Measurements from ENCODE around the gene AURKAIP1.

The AURKAIP1 gene

DNA sequence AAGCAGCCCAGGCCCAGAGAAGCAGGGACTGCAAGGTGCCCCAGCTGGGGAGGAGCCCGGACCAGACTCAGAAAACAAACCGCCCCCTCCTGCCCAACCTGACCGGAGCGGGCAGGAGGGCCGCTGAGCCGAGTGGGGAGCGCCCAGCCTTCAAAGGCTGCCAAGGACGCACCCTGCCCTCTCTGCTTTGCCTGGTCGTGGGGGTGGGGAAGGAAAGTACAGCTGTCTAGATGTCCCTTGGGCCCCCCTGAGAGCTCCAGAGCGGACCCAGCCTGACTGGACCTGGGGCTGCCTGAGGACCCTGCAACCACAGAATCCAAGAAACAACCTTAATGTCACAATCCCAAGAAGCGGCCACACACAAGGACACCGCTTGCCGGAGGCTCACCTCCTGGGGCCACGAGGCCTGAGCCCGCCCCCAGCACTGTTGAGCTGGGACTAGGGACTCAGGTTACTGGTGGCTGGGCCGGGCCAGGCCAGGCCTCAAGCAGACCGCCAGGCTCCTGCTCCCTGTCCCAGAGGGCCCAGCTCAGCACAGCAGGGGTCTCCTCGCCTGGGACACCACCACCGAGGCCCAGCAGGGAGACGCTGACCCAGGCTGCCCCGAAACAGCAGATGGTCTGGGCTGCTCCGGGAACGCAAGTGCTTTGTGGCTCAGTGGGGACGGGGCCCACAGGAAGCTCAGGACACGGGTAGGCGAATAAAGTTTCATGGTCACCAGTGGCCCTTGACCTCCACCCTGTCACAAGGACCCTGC is 27.2 kb downstream of the AURKAIP1 start:
- peak overlapping the region; percentile 61 for H3K9ac ChIP-seq (ENCODE audit: low read depth, low read length)
- no peaks in the 10 kb centered on the region for H3K36me3 ChIP-seq (ENCODE audit: insufficient read depth, low read depth, low read length)
- peak overlapping the region; percentile 69 for H3K4me3 ChIP-seq (ENCODE audit: low read length)
- no peaks in the 10 kb centered on the region for H3K9me3 ChIP-seq (ENCODE audit: insufficient read depth, low read depth, low read length)
- H3K4me1 ChIP-seq (ENCODE audit: insufficient read depth, low read length): no peaks in the 10 kb centered on the region; the same call in 1 of the 2 replicates
- H3K27ac ChIP-seq (ENCODE audit: low read length): no peak overlapping the region
- H3K27me3 ChIP-seq (ENCODE audit: insufficient read depth, low read length): 0 out of 2 replicates have a peak, but pooled peaks cover under 1% of the 10 kb centered on the region

- no peak overlapping the region for H3K9ac ChIP-seq (ENCODE audit: low read depth, low read length)
- H3K27ac ChIP-seq (ENCODE audit: low read length): no peak overlapping the region
- peak overlapping the region; percentile 69; the same call in 1 of the 2 replicates for H3K4me3 ChIP-seq (ENCODE audit: low read length)
Measured at GRCh38 chr1:1347026-1347595, 27.9 kb downstream of the AURKAIP1 start.

GRCh38 chr1:1346501-1346890 is 28.5 kb downstream of the AURKAIP1 start:
- no peak overlapping the region for H3K9ac ChIP-seq (ENCODE audit: low read depth, low read length)
- no peak overlapping the region for H3K27ac ChIP-seq (ENCODE audit: low read length)
- H3K27me3 ChIP-seq (ENCODE audit: insufficient read depth, low read length): no peaks in the 10 kb centered on the region
- no peak overlapping the region for H3K4me3 ChIP-seq (ENCODE audit: low read length)
- H3K9me3 ChIP-seq (ENCODE audit: insufficient read depth, low read depth, low read length): no peaks in the 10 kb centered on the region
- peaks cover under 1% of the 10 kb centered on the region; the same call in 1 of the 2 replicates for H3K36me3 ChIP-seq (ENCODE audit: insufficient read depth, low read depth, low read length)
- no peaks in the 10 kb centered on the region; the same call in 1 of the 2 replicates for H3K4me1 ChIP-seq (ENCODE audit: insufficient read depth, low read length)

More at GRCh38 chr1:1347026-1347595, 27.9 kb downstream of the AURKAIP1 start:
- no peaks in the 10 kb centered on the region for H3K36me3 ChIP-seq (ENCODE audit: insufficient read depth, low read depth, low read length)
- H3K4me1 ChIP-seq (ENCODE audit: insufficient read depth, low read length): no peaks in the 10 kb centered on the region; the same call in 1 of the 2 replicates
- H3K9me3 ChIP-seq (ENCODE audit: insufficient read depth, low read depth, low read length): no peaks in the 10 kb centered on the region
- no peaks in the 10 kb centered on the region for H3K27me3 ChIP-seq (ENCODE audit: insufficient read depth, low read length)

DNA sequence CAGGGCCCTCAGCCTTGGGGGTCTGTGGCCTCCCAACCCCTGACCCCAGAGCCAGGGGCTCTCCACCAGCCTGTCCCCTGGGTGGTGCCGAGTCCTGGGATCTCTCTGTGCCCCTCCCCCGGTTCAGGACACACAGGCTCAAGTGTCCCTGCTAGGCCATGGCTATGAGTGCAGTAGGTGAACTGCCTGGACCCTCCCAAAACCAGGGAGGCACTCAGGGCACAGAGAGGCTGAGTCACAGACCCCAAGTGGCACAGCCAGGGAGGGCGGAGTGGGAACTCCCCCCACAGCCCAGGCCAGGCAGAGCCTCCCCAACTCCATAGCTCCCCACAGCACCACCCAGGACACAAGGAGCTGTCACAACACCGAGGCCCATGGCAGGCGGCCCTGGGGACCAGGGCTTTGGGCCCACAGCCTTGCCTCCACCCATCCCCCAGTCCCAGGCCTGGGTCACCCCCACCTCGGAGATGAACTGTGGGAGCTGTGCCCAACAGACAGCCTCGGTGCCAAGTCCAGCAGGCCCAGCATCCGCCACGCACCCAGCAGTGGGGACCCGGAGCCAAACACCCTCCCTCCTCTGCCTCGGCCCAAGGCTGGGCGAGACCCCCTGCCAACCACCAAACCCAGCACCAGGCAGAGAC is 29.0 kb downstream of the AURKAIP1 start:
- Histone ChIP-seq H3K4me1 (ENCODE audit: insufficient read depth, low read length) (no peaks in the 10 kb centered on the region; the same call in 1 of the 2 replicates), H3K9ac (ENCODE audit: low read depth, low read length) (no peak overlapping the region), H3K27me3 (ENCODE audit: insufficient read depth, low read length) (no peaks in the 10 kb centered on the region), H3K4me3 (ENCODE audit: low read length) (no peak overlapping the region), H3K9me3 (ENCODE audit: insufficient read depth, low read depth, low read length) (no peaks in the 10 kb centered on the region), H3K36me3 (ENCODE audit: insufficient read depth, low read depth, low read length) (peaks cover 5% of the 10 kb centered on the region), H3K27ac (ENCODE audit: low read length) (no peak overlapping the region)

GRCh38 chr1:1345384-1345783 is 29.6 kb downstream of the AURKAIP1 start:
- H3K36me3 ChIP-seq (ENCODE audit: insufficient read depth, low read depth, low read length): peaks cover 11% of the 10 kb centered on the region
- no peak overlapping the region for H3K4me3 ChIP-seq (ENCODE audit: low read length)
- no peak overlapping the region for H3K9ac ChIP-seq (ENCODE audit: low read depth, low read length)
- no peaks in the 10 kb centered on the region for H3K27me3 ChIP-seq (ENCODE audit: insufficient read depth, low read length)
- no peak overlapping the region for H3K27ac ChIP-seq (ENCODE audit: low read length)
- H3K4me1 ChIP-seq (ENCODE audit: insufficient read depth, low read length): no peaks in the 10 kb centered on the region; the same call in 1 of the 2 replicates
- no peaks in the 10 kb centered on the region for H3K9me3 ChIP-seq (ENCODE audit: insufficient read depth, low read depth, low read length)

GRCh38 chr1:1344655-1345361 is 30.2 kb downstream of the AURKAIP1 start:
- Histone ChIP-seq H3K27me3 (ENCODE audit: insufficient read depth, low read length) (no peaks in the 10 kb centered on the region), H3K4me3 (ENCODE audit: low read length) (no peak overlapping the region), H3K36me3 (ENCODE audit: insufficient read depth, low read depth, low read length) (peaks cover 14% of the 10 kb centered on the region), H3K27ac (ENCODE audit: low read length) (no peak overlapping the region), H3K9ac (ENCODE audit: low read depth, low read length) (no peak overlapping the region), H3K9me3 (ENCODE audit: insufficient read depth, low read depth, low read length) (no peaks in the 10 kb centered on the region), H3K4me1 (ENCODE audit: insufficient read depth, low read length) (no peaks in the 10 kb centered on the region; the same call in 1 of the 2 replicates)

- Histone ChIP-seq H3K4me1 (ENCODE audit: insufficient read depth, low read length) (no peaks in the 10 kb centered on the region; the same call in 1 of the 2 replicates), H3K36me3 (ENCODE audit: insufficient read depth, low read depth, low read length) (peaks cover 14% of the 10 kb centered on the region)
Measured at GRCh38 chr1:1343811-1344421, 31.1 kb downstream of the AURKAIP1 start.

GRCh38 chr1:1342584-1343115 is 32.4 kb downstream of the AURKAIP1 start:
- no peaks in the 10 kb centered on the region for H3K9me3 ChIP-seq (ENCODE audit: insufficient read depth, low read depth, low read length)
- H3K27me3 ChIP-seq (ENCODE audit: insufficient read depth, low read length): no peaks in the 10 kb centered on the region
- H3K4me1 ChIP-seq (ENCODE audit: insufficient read depth, low read length): no peaks in the 10 kb centered on the region; the same call in 1 of the 2 replicates
- H3K4me3 ChIP-seq (ENCODE audit: low read length): no peak overlapping the region
- H3K36me3 ChIP-seq (ENCODE audit: insufficient read depth, low read depth, low read length): peaks cover 14% of the 10 kb centered on the region
- H3K9ac ChIP-seq (ENCODE audit: low read depth, low read length): no peak overlapping the region
- no peak overlapping the region for H3K27ac ChIP-seq (ENCODE audit: low read length)

More at GRCh38 chr1:1343811-1344421, 31.1 kb downstream of the AURKAIP1 start:
- no peak overlapping the region for H3K9ac ChIP-seq (ENCODE audit: low read depth, low read length)
- H3K4me3 ChIP-seq (ENCODE audit: low read length): no peak overlapping the region
- H3K27me3 ChIP-seq (ENCODE audit: insufficient read depth, low read length): no peaks in the 10 kb centered on the region
- H3K27ac ChIP-seq (ENCODE audit: low read length): no peak overlapping the region
- no peaks in the 10 kb centered on the region for H3K9me3 ChIP-seq (ENCODE audit: insufficient read depth, low read depth, low read length)

DNA sequence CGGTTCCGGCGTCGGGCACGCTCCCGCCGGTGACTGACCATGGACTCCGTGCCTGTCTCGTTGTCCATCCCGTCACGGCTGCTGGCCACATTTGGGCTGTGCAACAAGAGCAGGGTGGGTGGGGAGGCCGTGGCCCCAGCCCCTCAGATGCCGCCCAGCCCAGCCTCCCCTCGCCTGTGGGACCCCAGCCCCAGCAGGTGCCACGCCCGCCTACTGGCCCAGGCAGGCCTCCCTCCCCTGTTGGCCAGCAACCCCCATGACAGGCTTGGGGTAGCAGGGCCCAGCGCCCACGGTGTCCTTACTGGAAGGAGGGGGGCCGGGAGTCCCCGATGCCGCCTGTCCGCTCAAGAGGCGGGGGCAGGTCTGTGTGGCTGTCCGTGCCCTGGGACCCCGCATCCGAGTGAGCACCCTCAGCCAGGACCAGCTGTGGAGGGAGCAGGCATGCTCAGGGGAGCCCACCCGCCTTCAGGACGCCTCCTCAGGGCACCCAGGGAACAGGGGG is 32.9 kb downstream of the AURKAIP1 start:
- Histone ChIP-seq H3K4me1 (ENCODE audit: insufficient read depth, low read length) (no peaks in the 10 kb centered on the region), H3K9me3 (ENCODE audit: insufficient read depth, low read depth, low read length) (no peaks in the 10 kb centered on the region), H3K9ac (ENCODE audit: low read depth, low read length) (no peak overlapping the region), H3K36me3 (ENCODE audit: insufficient read depth, low read depth, low read length) (peaks cover 19% of the 10 kb centered on the region), H3K27me3 (ENCODE audit: insufficient read depth, low read length) (no peaks in the 10 kb centered on the region), H3K27ac (ENCODE audit: low read length) (no peak overlapping the region), H3K4me3 (ENCODE audit: low read length) (no peak overlapping the region)

DNA sequence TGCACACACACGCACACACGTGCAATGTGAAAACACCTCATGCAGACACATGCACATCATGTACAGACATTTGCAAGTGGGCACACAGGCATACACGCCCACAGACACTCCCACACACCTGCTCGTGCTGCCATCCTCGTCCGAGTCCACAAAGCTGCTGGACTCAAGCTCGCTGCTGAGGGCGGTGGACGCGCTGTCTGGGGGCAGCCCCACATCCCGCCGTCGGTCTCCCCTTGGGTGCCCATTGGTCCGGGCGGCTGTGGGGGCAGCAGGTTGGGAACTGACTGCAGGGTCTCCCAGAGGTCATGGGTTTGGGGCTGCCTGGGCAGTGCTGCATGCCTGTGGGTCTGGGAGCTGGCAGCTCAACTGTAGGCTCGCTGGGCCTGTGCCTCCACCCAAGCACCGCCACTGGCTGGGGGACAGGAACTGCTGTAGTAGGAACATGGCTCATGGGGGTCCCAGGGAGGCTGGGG is 33.4 kb downstream of the AURKAIP1 start:
- H3K4me1 ChIP-seq (ENCODE audit: insufficient read depth, low read length): no peaks in the 10 kb centered on the region
- H3K9me3 ChIP-seq (ENCODE audit: insufficient read depth, low read depth, low read length): no peaks in the 10 kb centered on the region
- no peak overlapping the region for H3K9ac ChIP-seq (ENCODE audit: low read depth, low read length)
- H3K4me3 ChIP-seq (ENCODE audit: low read length): no peak overlapping the region
- H3K36me3 ChIP-seq (ENCODE audit: insufficient read depth, low read depth, low read length): peaks cover 20% of the 10 kb centered on the region
- H3K27ac ChIP-seq (ENCODE audit: low read length): no peak overlapping the region
- no peaks in the 10 kb centered on the region for H3K27me3 ChIP-seq (ENCODE audit: insufficient read depth, low read length)

Data from iPS-20b (cell line).